GM19372 (cell line): ENCODE results near the gene TBC1D5.
"Not testable (repeated sequence)": the region's sequence is repeated elsewhere in the genome, so short reads cannot be mapped to it uniquely, and the experiment has no call there.

Experiments used
- ATAC-seq: cut with Tn5 transposase; IDR thresholded peaks from one replicate; pipeline ENCODE4 v1.9.1; 2021; ENCODE audit warnings: mild to moderate bottlenecking, low read depth, moderate library complexity; ENCODE audit not compliant: unreplicated experiment

The TBC1D5 gene

GRCh38 chr3:17749705-17750293 lies 7.4 kb upstream of the TBC1D5 start:
- ATAC-seq: peak; percentile 30

GRCh38 chr3:17749281-17749680 lies 6.8 kb upstream of the TBC1D5 start:
- peak; percentile 31 for ATAC-seq

- no peak for ATAC-seq
These were observed 5.4 kb upstream of the TBC1D5 start for GRCh38 chr3:17747890-17748247.

GRCh38 chr3:17747174-17747889 lies 4.9 kb upstream of the TBC1D5 start:
- ATAC-seq: peak; percentile 60

- no peak for ATAC-seq
These were observed 3.5 kb upstream of the TBC1D5 start for GRCh38 chr3:17745894-17746293.

GRCh38 chr3:17745301-17745700 lies 2.9 kb upstream of the TBC1D5 start:
- ATAC-seq: no peak

- no peak for ATAC-seq
These were observed 2.3 kb upstream of the TBC1D5 start for GRCh38 chr3:17744693-17745092.

GRCh38 chr3:17743658-17743995 lies 1.2 kb upstream of the TBC1D5 start:
- no peak for ATAC-seq

GRCh38 chr3:17742880-17743657 lies 638 bp upstream of the TBC1D5 start:
- peak; percentile 0 for ATAC-seq

- no peak for ATAC-seq
These were observed 770 bp downstream of the TBC1D5 start for GRCh38 chr3:17741621-17742101.

GRCh38 chr3:17740721-17741141 lies 1.7 kb downstream of the TBC1D5 start:
- ATAC-seq: no peak

- ATAC-seq: no peak
These were observed 3.5 kb downstream of the TBC1D5 start for GRCh38 chr3:17738921-17739320.

- ATAC-seq: no peak
These were observed 4.2 kb downstream of the TBC1D5 start for GRCh38 chr3:17738219-17738618.

GRCh38 chr3:17737591-17737990 lies 4.8 kb downstream of the TBC1D5 start:
- ATAC-seq: no peak

GRCh38 chr3:17735362-17735761 lies 7.1 kb downstream of the TBC1D5 start:
- not testable (repeated sequence) for ATAC-seq

- no peak for ATAC-seq
These were observed 8.7 kb downstream of the TBC1D5 start for GRCh38 chr3:17733768-17734167.

GRCh38 chr3:17733215-17733614 lies 9.2 kb downstream of the TBC1D5 start:
- no peak for ATAC-seq

- ATAC-seq: no peak
These were observed 12.0 kb downstream of the TBC1D5 start for GRCh38 chr3:17730318-17730967.

GRCh38 chr3:17726313-17726712 lies 16.1 kb downstream of the TBC1D5 start:
- ATAC-seq: no peak

- not testable (repeated sequence) for ATAC-seq
These were observed 16.6 kb downstream of the TBC1D5 start for GRCh38 chr3:17725844-17726243.

- ATAC-seq: no peak
These were observed 17.5 kb downstream of the TBC1D5 start for GRCh38 chr3:17724948-17725347.
